Measurements from ENCODE around the gene OAS3.

GRCh38 chr12:112980491-112981158 is 42.4 kb downstream of the OAS3 start:
- TF ChIP-seq CTCF (IDR thresholded peaks at IDR 0.05) = no peak
- TF ChIP-seq ZFX (IDR thresholded peaks at IDR 0.05; ENCODE audit: borderline replicate concordance) = no peak

All from 22Rv1 (cell line).